T-helper 22 cell (primary cell): ENCODE data around the gene ITGB4.

Experiments used
- DNase-seq: peaks from one replicate; pipeline ENCODE4 v3.0.0-alpha.2; 2020; ENCODE audit warnings: low read depth

The ITGB4 gene

DNA sequence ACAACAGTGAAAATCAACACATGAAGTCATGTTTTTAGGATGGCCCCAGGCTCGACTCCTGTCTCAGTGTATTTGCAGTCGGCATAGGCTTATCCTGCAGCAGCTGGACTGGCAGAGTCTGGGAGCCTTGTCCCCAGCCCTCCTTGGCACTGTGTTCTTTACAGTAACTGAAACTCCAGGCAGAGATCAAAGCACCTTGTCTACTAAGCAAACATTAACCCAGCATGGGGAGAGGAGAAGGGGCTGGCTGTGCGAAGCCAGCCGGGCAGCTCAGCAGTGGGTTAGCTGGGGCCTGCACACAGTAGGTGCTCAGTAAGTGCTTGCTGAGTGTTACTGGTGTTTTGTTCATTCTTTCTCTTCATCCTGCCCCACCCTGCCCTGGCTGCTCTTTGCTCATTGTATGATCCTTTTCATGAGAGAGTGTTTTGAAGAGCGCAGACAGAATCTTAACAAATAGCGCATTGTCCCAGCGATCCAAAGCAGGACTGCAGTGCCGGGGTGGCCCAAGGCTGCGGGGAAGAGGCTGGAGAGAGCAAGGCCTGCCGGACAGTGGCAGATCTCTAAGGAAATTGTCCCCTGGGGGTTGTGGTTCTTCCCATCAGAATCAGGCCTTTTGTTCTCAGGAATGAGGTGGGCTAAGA, 23.5 kb upstream of the ITGB4 start:
- no peak for DNase-seq

DNA sequence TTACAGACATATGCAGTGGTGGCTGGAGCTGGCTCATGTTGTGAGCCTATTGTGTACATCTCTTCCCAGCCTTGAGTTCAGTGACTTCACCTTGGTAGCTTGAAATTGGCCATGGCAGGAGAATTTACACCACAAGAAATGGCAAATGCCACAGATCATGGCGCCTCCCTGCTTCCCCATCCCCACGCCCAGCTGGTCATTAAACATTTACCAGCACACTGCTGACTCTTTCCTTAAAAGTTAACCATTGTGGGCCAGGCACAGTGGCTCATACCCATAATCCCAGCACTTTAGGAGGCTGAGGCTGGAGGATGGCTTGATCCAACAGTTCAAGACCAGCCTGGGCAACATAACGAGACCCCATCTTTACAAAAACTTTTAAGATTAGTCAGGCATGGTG, 22.6 kb upstream of the ITGB4 start:
- DNase-seq = no peak

DNA sequence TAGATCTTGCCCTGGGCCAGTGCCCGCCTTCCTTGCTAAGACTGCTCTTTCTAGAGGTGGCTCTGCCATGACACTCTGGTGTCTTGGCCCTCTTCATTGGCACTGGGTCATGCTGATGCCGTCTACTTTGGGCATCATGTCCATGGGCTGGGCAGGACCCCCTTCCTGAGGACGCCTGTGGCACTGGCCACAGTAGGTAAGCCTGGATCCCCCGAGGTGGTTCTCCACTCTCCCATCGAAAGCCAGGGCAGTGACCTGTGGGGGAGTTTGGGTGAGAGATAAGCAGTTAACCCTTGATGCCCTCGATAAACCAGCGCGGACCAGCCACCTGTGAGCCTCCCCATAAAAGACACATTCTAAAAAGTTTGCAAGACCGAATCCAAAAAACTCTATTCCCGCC, 20.0 kb upstream of the ITGB4 start:
- no peak for DNase-seq

DNA sequence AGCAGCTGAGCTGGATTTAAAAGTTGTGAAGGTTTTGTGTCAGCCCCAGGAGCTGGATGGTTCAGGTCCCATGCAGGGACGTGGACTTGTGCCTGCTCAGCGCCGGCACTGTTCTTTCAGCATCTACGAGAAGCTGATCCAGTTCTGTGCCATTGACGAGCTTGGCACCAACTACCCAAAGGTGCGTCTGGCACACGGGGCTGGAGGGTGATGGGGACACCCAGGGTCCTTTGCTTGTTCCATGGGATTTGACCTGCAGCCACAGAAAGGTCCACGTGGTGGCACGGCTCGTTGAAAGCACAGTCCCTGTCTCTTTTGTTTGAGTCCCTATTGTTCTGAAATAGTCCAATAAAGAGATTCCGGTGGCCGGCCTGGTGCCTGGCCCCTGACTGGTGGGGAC, 18.1 kb upstream of the ITGB4 start:
- DNase-seq = no peak

DNA sequence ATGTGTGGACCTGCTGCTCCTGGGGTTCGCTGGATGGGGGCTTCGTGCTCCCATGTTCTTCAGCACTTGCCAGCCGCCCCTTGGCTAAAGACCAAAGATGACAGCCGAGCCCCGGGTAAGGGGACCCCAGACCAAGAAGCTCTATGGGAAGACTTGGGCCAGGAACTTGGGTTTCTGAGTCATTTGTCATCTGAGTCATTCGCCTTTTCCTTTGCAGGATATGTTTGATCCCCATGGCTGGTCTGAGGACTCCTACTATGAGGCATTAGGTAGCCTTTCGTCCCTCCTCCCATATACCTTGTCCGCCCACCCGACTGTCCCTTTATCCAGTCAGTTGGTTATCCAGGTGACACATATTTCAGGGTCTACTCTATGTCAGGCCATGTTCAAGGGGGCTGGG, 17.7 kb upstream of the ITGB4 start:
- no peak for DNase-seq

DNA sequence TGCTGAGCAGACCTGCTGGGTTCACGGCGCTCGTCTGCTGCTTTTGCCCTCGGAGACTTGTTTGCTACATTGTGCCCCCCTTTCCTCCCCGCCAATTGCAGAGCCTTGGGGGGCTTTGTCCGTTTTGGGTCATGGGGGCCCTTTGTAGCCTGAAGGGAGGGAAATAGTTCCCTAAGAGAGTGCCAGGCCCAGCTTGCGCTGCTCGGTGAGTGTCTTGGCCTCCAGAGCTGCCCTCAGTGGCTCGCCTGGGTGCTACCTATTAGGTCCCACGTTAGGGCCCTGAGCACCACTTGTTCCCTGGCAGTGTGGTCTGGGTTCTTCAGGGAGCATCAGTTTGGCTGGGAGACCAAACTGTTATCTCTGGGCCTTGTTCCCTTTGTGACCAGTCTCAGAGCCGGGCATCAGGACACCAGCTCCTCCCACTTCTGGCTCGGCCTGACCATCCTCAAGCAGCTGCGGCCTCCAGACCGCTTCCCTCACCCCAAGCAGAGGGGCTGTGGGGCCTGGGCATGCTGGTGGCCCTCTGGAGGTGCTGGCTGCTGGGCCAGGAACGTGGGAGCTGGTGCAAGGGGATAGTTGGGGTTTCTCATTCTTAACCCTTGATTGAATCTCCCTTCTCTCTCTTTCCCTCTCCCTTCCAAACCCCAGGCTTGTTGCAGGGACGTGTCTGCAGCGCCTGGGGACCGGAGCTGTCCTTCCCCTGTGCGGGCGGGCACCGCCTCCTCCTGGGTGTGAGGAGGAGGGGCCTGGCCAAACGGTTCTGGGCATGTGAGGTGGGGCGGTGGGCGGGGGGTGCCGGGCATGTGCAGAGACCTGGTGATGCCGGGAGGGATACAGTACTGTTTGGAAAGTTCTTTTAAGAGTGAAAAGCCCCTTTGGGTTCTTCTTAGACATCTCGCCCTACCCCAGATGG, 16.0 kb upstream of the ITGB4 start:
- no peak for DNase-seq

DNA sequence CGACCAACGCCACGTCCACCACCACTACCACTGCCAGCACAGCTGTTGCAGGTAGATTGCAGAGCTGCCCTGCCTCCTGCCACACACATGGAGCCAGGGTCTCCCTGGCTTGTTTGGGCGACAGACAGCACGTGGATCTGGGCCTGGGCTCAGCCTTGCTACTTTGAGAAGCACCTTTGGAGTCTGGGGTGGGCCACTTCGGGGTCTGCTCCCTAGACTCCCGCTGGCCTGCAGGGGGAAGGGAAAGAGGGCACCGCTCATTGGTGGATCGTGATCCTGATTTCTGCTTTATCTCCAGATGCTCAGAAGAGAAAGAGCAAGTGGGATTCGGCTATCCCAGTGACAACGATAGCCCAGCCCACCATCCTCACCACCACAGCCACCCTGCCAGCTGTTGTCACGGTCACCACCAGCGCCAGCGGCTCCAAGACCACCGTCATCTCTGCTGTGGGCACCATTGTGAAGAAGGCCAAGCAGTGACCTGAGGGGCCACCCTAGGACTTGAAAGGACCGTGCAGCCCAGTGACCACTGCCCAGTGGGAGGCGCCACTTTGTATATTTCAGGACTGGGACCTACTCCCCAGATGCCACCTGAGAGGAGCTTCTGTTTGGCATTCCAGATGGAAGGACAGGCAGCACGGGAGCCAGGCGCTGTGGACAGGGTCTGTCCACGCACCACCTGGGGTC, 15.1 kb upstream of the ITGB4 start:
- no peak for DNase-seq

DNA sequence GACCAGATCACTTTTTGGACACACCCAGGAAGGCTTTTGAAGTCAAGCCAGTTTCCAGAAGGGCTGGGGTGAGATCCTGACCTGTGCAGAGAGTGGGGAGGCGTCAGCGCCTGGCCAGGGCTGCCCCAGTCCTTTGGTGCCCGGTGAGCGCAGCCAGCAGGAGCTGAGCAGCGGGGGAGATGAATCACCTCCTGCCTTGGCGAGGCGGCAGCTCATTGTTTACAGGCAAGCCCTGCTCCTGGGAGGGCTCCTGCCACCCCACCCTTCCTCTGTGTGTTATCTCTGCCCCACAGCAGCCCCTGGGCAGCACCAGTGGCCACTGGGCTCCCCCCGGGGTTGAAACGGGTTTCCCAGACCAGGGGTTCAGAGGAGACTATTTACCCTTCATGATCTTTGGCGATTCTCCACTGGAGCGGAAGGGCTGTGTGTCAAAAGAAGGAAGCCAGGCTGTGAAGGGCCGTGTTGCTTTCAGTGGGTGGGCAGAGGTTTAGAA, 14.1 kb upstream of the ITGB4 start:
- DNase-seq = no peak

DNA sequence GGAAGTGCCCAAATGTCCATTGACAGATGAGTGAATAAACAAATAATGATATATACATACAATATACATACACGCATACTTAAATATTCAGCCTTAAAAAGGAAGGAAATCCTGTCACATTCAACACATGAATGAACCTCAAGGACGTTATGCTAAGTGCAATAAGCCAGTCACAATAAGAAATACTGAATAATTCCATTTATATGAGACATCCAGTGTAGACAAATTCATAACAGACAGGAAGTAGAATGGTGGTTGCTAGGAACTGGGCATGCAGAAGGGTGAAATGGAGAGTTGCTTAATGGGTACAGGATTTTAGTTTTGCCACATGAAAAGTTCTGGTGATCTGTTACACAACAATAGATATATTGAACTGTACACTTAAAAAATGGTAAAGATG, 8.8 kb upstream of the ITGB4 start:
- DNase-seq = no peak

DNA sequence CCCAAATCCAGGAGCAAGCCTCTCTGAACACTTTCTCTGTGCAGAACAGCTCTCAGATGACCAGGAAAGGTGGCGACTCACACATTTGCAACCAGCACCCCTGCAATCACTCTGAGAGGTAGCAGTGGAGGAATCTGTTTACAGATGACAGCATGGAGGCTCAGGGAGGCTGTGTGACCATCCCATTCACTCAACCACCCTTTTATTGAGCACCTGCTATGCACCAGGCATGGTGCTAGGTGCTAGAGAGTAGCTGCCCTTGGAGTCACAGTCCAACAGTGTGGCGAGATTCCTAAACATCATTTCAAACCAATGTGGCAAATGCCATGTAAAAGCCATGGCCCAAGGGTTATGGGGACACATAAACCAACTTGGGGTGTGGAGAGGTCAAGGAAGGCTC, 1.5 kb upstream of the ITGB4 start:
- DNase-seq = no peak

DNA sequence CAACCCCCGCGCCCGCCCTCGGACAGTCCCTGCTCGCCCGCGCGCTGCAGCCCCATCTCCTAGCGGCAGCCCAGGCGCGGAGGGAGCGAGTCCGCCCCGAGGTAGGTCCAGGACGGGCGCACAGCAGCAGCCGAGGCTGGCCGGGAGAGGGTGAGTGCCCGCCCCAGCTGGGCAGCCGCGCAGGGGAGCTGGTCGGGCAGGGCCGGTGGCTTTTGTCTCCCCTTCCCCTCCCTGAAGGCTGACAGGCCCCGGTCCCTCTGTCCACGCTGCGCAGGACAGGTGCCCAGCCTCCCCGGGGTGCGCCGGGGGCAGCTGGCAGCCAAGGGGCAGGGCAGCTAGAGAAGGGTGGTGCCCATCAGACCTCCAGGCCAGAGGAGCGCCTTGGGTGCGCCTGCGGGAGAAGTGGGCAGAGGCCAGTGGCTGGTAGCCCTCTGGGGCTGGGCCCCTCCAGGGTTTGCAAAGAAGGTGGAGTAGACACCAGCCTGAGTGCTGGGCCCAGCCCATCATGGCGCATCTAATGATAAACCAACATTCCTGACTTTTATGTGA, 278 bp downstream of the ITGB4 start:
- no peak for DNase-seq

DNA sequence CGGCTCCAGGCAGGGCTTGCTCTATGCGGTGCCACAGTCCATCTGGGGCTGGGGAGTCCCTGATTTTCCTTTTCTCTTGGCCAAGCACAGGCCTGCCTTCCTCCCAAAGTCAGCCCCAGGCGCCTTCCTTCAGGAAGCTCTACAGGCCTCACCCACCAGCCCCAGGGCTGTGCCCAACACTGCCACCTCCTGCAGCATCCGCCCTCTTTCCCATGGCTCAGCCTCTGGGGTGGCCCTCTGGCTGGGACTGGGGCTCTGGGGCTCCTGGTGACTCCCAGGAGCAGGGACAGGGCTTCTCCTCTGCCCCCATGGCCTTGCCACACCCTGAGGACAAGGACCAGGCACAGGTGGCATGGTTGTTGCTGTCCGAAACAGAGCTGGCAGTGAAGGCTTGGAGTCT, 817 bp downstream of the ITGB4 start:
- no peak for DNase-seq

DNA sequence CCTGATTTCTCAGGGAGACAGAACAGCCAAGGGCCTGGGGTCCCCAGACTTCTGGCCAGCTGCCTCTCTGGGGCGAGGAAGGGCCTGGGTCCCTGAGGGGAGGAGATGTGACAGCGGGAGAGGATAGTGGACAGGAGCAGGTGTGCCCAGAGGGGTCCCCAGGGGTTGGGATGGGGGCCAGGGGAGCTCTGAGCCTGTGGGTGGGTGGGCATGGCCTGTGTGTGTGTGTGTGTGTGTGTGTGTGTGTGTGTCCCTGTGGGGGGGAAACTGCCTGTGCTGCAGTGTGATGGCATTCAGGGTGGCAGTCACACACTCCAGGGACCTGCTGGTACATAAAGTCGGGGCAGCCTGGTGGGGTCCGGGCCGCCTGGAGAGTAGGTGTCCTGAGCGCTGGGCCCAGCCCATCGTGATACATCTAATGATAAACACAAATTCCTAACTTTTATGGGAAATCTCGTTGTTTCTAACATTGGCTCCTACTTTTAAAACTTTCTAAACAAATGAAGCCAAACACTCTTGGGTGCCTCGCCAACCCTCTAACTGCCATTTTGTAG, 1.4 kb downstream of the ITGB4 start:
- DNase-seq = no peak

DNA sequence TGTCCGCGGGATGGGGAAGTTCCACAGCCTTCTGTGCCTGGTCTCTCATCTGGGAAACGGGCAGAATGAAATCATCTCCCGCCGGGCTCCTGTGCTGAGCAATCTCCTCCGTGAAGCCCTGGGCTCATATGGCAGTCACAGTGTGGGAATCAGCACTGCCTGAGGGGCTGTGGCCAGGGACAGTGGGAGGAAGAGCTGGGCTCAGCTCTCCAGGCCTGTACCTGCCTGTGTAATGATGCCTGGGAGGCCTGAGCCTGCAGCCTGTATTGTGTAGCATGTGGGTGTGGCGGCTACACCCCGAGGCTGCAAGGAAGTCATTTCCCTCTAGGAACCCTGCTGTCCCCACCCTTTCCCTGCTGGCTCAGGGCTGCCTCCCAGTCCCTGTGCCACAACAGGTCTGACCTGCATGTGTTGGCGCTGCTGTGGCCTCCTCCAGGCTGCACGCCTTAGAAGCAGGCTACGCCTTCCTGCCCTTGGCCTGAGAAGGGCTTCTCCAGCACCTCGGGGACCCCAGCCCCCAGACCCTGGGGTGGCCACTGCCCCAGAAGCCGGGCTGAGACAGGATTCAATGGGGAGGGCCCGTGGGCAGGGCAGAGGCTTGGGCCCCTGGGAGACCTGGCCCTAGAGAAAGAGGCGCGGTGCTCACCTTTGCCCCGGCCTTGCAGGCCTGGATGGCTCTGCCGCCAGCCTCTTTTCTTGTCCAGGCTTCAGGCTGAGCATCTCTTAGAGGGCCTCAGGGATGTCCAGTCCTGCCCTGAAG, 2.1 kb downstream of the ITGB4 start:
- no peak for DNase-seq

DNA sequence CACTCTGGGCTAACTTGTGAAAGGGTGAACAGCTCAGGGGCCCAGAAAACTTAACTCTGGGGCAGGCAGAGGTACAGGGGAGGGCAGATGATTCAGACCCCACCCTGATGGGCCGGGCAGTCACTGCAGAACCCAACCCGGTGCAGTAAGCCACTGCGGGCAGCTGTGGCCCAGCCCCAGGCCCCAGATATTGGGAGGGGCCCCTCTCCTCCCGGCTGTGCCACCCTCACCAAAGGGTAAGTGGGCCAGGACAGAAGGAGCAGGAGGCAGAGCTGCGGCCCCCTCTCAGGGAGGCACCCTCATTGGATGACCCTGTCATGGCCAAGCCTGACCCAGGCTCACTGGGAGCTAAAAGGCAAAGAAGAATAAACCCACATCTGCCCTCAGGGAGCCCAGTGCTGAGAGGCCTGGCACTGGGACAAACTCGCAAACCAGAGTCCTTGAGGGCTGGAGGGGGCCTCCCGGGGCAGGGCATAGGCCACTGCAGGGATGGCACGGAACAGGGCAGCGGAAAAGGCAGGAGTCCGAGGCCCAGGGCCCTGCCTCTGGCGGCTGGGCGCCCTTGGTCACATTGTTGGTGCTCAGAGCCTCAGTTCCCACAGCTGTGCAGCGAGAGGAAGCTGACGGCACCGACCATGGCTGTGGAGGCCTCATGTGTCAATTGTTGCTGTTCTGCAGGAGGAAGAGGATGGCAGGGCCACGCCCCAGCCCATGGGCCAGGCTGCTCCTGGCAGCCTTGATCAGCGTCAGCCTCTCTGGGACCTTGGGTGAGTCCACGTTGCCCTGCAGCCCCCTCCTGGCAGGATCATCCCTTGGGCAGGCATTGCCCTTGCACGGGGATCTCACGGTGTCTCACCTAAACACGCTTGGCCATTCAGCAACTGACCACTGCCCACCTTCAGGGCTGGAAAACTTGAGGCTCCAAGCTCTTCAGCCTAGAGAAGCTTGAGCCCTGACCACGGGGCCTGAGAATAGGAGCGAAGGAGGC, 3.1 kb downstream of the ITGB4 start:
- no peak for DNase-seq

DNA sequence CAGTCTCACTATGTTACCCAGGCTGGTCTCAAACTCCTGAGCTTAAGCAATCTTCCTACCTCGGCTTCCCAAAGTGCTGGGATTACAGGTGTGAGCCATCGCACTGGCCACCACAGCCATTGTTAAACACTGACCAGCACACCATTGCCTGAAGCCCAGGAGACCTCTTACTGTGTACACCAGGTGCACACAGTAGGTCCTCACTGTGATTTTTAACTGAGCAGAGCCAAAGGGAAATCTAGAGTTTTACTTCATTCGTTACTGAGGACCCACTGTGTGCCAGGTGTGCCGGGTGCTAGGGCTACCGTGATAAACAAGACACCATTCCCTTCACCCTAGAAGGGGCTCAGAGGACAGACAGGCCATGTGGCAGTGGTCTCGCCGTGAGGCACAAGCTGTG, 4.2 kb downstream of the ITGB4 start:
- no peak for DNase-seq

DNA sequence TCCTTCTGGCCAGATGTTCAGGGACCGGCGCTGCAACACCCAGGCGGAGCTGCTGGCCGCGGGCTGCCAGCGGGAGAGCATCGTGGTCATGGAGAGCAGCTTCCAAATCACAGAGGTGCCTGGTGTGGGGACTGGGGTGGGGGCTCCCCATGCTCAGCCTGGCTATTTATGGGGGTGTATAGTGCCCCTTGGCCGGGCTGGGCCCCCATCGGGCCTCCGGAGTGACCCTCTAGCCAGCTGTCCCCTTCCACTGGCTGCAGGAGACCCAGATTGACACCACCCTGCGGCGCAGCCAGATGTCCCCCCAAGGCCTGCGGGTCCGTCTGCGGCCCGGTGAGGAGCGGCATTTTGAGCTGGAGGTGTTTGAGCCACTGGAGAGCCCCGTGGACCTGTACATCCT, 6.1 kb downstream of the ITGB4 start:
- no peak for DNase-seq

DNA sequence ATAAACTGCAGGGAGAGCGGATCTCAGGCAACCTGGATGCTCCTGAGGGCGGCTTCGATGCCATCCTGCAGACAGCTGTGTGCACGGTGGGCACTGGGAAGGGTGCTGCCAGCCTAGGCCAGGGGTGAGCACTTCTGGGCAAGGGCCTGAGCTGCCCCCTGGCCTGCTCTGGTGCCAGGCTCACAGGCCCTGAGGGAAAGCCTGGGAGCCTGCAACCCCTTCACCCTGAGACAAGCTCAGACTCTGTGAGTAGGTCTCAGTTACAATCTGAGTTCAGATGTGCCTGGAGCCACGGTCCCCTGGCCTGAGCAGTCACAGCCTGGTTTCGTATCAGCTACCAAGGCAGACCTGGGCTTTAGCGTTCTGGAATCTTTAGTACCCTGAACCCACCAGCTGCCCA, 8.1 kb downstream of the ITGB4 start:
- no peak for DNase-seq

DNA sequence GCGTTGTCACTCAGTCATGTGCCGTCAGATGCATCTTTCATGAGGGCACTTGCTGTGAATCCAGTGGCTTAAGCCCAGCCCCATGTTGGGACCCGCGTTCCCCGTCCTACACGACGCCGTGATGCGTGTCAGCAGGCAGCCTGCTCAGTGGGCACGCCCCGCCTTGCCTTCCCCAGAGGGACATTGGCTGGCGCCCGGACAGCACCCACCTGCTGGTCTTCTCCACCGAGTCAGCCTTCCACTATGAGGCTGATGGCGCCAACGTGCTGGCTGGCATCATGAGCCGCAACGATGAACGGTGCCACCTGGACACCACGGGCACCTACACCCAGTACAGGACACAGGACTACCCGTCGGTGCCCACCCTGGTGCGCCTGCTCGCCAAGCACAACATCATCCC, 8.8 kb downstream of the ITGB4 start:
- DNase-seq = no peak

DNA sequence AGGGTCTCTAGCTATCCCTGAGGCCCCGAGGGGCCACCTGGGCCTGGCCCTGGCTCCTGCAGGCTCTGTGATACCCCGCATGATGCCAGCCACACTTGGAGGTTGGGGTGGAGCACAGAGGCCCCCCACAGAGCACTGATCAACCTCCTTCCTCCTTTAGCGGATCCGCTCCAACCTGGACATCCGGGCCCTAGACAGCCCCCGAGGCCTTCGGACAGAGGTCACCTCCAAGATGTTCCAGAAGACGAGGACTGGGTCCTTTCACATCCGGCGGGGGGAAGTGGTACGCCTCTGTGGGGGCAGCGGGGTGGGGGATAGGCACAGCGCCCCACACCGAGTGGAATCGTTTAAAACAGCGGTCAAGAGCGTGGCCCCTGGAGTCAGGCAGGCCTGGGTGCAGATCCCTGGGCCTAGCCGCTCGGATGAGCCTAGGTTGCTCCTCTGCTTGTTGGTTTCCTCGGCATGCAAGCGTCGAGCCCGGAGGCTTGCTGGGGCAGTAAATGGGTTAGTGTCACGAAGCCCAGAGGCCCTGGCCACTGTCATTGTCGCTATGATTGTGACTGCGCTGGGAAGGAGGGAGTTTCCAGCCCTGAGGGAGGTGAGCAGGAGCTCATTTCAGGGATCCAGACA, 9.9 kb downstream of the ITGB4 start:
- no peak for DNase-seq
